Left hindlimb (tissue), 1 donor: ENCODE results near the gene CENPT.
A peak's percentile ranks its signal among the peaks of the same experiment; 100 is the strongest.

Experiments used
- DNase-seq: peaks from one replicate; pipeline ENCODE4 v3.0.0-alpha.2; 2018

Gene CENPT

DNA sequence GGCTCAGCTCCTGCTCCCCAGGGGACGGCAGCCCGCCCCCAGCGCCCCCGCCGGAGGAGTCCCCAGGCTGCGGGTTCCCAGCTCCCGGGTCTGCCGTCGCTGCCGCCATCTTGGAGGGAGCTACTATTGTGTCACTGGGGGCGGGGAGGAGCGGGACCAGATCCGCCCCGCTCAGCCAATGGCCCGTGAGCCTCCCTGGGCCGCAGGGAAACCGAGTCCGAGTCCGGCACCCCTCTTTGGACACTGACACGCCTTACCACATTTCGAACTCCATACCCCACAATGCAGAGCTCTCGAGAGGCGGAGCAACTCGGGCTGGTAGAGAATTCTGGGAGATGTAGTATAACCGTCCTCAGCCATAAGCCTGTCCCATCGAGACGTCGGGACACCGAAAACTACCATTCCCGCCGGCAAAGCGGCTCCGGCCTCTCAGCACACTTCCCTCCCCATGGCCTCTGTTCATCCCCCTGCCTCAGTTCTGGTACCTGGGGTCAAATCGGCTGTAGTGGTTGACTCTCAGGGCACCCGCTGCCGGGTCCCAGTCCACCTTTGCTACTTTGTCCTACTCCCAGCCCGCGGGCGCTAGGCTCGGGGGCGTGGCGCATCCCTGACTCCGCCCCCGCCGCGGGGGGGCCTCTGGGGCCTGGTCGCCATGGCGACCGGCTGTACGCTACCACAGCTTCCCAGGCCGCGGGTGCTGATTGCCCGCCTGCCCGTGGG, 40.9 kb downstream of the CENPT start, which contains the start of the genes RANBP10 and TSNAXIP1:
TSS of gene RANBP10 (minus strand) at position 133 of the 720 bp plus-strand sequence. CDS start at position 109, 24 bp downstream.
TSS of gene TSNAXIP1 (plus strand) at position 462 of the 720 bp plus-strand sequence. CDS start 261 bp downstream, outside the sequence.
- peak; percentile 99 for DNase-seq

DNA sequence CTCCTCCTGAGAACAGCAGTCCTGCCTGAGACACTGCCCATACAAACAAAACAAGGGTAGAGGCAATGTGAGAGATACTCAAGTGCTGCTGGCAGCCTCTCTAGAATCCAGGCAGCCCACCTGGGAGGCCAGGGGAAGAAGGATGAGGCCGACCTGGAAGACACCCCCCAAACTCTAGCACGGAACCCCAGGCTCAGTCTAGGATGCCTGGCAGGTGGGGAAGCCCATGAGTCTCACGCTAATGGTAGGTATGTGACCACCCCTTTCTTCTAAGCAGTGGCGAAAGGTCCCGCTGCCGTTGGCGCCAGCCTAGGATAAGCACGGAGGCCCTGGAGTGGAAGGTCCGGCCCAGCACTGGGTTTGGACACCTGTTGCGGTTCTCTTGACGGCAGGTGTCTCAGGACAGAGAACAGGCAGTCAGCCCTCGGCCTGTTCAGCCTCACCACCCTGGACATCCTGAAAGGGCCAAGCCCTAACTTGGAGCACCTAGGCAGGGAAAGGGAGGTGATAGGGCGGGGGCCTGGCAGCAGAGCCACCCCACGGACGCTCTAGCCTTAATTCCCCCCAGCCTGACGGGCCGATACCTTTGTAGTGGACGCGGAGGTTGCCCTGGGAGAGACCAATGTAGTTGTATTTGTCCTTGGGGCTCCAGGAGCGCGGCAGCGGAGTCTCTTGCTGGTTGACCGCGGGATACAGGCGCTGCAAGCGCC, 41.6 kb downstream of the CENPT start:
- DNase-seq: no peak

DNA sequence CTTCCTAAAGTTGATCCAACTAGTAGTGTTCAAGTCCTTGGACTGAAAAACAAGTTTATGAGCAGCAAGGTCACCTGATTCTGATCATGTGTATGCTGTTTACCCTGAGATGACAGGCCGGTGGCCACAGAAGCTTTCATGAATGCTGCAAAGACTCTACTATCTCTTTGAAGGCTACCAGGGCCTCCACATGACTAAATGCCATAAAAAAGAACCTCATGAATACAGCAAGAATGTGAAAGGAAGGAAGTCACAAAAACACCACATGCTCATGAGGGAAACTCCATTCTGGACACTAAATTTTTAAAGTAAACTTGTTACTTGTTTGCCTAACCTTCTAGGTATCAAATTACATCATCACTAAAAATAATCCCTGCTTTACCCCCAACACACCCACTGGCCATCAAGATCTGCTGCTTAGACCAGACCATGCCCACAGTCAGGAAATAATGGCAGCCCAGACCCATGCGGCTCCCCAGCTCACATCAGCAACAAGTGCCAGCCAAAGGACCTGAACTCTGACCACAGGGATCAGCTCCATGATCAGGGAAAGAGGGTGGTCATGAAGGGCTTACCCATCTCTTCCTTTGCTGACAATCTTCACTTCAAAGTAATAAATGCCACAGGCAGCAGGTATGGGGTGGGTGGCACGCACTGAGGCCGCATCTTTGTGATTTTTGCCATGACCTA, 42.5 kb downstream of the CENPT start:
- DNase-seq: no peak

DNA sequence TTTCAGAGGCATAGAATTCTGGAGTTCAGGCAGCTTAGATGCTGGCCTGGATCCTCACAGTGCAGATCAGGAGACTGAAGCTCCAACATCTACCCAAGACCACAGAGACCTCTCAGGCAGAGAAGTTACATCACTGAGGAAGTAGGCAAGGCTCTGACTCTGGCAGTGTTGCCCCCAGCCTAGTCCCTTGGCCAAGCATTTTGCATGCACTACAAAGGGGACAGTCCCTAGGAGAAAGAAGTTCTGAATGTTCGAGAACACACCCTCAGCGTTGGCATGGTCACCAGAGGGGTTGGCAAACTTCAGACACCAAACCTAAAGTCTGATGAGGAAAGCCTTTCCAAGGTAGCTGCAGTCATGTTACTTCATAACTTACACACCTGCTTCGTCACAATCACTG, 43.6 kb downstream of the CENPT start:
- no peak for DNase-seq

DNA sequence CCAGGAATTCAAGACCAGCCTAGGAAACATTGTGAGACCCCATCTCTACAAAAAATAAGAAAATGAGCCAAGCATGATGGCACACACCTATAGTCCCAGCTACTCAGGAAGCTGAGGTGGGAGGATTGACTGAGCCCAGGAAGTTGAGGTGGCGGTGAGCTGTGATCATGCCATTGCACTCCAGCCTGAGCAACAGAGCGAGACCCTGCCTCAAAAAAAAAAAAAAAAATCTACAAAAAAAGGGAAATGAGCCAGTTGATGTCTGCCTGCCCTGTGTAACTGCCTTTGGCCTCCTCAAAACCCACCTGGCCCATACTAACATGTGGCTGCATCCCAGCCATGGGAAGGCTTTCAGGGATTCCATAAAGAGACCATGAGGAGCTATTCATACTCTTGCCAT, 45.6 kb downstream of the CENPT start:
- no peak for DNase-seq

DNA sequence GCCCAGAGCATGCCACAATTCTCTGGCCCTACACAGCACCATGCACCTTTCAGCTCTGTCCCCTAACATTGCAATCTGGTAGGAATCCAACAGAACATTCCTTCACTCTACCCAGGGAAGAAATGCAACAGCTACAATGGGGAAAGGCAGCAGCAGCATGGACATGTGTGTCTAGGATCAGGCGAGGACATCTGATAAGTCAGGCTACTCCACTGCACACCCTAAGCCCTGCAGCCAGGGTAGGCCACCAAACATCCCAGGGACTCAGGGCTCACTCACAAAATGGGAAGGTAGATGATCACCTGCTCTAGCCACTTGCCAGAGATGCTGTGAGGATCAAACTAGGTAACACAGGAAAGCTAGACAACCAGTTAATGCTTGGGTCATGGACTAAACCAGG, 46.3 kb downstream of the CENPT start:
- DNase-seq: no peak

DNA sequence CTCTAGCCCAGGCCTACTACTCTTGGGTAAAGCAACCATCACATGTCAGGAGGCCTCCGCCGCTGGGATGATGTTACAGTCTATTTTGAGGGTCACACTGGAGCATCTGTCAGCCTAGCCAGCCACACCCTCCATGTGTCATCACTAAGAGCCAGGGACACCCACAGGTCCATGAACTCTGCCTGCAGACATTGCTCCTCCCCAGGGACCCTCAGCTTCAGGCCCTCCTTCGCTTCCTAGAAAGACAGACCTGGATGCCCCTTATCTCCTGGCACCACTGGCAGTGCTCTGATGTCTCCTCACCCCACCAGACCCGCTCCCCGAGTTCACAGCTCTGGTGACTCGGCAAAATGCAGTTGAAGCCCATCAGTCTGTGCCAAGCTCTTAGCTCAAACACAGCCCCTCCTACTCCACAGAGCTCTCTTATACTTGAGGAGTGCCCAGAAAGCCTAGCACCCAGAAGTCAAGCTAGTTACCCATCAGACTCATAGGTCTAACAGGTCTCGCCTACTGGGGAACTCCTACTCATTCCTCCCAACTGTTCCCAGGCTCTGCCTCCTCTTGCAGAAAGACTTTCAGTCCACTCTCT, 47.1 kb downstream of the CENPT start:
- DNase-seq: no peak

DNA sequence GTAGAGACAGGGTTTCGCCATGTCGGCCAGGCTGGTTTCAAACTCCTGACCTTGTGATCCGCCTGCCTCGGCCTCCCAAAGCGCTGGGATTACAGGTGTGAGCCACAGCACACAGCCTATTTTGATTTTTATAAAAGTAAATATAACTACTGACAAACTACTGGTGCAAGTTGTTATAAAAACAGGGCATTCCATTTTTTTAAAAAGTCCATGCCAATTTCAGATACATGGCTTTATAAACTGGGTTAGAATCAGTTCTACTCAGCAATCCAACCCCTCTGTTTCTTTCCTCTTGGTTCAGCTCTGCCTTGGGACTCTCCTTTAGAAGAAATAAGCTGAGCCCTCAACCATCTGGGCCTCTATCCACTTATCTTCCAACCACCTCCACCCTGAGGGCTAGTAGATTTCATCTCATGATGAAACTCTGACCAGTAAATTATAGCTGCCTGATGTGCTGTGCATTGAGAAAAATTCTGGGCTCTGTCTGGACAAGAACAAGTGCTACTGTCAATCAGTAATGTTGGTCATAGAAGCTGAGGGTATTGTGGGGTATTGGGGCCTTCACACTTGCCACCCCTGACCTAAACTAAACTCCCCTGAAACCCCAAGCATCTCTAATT, 51.3 kb downstream of the CENPT start:
- DNase-seq: no peak

DNA sequence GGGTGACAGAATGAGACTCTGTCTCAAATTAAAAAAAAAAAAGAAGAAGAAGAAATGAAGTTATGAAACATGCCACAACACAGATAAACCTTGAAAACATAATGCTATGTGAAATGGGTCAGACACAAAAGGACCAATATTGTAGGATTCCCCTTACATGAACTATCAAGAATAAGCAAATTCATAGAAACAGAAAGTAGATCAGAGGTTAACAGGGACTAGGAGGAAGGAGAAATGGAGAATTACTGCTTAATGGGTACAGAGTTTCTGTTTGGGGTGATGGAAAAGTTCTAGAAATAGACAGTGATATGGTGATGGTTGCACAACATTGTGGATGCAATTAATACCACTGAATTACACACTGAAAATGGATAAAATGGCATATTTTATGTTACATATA, 57.4 kb downstream of the CENPT start:
- no peak for DNase-seq

DNA sequence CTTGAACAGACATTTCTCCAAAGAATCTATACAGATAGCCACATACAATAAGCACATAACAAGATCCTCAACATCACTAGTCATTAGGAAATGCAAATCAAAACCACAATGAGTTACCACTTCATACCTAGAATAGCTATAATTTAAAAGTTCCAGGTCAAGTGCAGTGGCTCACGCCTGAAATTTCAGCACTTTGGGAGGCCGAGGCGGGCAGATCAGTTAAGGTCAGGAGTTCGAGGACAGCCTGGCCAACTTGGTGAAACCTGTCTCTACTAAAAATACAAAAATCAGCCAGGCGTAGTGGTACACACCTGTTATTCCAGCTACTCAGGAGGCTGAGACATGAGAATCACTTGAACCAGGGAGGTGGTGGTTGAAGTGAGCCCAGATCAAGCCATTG, 61.0 kb downstream of the CENPT start:
- DNase-seq: no peak

DNA sequence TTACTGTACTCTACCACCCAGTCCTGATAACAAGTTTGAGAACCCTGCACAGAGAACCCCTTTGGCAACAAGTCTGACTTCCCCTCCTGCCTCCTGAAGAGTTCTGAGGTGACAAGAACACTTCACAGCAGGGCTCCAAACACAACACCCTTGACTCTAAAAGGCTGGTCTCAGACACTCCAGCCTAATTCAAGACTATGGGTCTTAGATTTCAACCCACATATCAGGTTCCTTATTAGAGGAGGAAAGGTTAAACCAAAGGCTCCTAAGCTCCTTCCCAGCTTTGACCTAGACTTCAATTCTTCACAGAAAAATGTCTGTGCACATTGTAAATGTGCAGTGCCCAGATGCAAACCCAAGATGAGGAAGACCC, 64.2 kb downstream of the CENPT start:
- DNase-seq: no peak

DNA sequence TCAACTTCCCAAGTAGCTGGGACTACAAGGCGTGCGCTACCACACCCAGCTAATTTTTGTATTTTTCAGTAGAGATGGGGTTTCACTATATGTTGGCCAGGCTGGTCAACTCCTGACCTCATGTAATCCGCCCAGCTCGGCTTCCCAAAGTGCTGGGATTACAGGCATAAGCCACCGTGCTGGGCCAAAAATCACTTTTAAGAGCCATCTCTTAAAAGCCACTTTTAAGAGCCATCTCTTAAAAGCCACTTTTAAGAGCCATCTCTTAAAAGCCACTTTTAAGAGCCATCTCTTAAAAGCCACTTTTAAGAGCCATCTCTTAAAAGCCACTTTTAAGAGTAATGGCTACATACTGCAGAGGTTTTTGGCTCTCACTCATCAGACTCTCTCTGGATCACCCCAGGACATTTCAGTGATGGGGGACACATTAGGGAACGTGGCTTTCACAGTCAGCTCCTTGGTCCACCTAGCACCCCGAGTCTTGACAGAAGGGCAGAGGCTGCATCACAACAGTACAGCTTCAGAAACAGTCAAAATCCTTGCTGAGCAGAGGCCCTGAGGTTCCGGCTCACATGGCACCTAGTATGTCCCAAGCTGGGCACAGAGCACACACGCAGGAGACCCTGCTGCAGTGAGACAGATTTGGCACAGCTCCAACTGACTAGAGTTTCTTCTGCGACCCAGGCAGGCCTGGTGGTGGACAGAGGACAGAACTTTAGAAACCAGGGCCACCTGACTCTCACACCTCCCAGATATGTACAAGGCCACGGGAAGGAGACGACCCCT, 64.7 kb downstream of the CENPT start:
- DNase-seq: no peak

DNA sequence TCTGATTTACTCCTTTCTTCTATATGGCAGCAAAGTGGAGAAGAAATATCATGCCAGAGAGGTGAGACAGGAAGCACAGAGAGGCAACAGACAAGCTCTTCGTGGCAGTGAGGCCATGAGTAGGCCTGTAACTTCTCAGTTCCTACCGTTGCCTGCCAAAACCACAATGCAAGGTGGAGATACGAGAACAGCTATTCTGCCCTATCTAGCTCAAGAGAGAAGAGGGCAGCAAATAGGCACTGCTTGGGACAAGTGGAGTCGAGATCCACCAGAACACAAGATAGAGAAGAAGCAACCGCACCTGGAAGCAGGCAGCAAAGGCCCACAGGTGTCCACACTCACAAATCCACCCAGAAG, 66.0 kb downstream of the CENPT start:
- no peak for DNase-seq

DNA sequence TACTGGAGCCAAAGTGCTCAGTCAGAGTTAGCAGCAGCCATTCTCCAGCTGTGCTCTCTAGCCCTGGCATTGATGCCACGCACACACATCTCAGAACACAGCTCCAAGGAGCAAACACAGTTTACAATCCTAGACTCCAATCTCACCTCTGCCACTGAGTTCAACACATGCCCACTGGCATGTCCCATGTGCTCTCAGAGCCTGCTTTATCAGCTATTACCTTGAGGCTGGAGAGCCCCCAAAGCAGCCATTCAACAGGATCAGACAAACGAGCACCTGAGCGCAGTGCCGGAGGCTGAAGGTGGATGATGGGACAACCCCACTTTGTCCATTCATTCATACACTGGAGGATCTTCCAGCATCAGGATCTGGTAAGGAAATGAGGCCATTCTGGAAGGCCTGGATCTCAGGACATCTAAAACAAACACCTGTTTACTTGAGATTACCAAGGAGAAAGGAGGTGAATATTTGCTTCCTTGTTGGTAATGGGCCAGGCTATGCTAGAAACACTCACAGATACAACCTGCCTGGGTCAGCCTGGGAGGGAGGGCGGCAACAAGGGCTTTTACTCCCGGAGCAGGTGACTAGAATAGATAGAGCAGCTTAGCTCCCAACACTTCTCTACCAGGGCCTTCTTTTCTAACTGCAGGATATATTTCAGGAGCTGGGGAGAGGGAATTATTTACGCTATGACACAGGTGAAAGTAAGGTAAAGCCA, 66.5 kb downstream of the CENPT start:
- no peak for DNase-seq

DNA sequence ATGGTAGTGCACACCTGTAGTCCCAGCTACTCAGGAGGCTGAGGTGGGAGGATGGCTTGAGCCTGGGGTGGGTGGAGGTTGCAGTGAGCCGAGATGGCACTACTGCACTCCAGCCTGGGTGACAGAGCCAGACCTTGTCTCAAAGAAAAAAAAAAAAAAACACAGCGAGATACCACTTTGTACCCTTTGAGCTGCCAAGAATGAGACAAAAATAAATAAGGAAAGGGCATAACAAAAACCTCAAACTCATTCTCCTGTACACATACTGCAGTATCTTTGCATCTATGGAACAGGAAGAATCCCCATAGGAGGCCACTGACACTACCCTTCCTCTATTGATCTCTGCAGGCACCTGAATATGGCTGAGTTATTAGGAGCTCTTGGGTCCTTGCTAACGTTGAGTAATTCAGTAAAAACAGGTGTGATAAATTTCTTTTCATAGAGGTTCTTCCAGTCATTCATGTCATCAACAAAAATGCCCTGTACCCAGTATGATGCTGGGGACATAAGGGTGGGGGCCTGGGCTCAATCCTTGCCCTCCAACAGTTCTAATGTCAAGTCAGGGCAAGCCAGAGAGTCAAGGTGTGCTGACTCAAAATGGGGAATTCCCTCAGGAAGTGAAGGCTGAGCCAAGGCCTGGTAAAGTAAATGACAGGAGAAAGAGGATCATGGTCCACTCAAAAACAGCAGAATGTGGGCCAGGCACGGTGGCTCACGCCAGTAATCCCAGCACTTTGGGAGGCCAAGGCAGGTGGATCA, 68.1 kb downstream of the CENPT start:
- DNase-seq: no peak
